ENCODE measurements around the gene ZNF587B. TPM values are rescaled to one million over a fixed set of nuclear protein-coding genes. Genes with fewer than 3 reads are reported as not detected.

The ZNF587B gene
- total and polyA plus RNA-seq, 10 of the 15 experiments (the other 5 are each of a cell fraction or from before 2014, with no cell fraction given) = 4.1 to 33.9 (median 15.2) TPM

- Histone ChIP-seq H4K20me1 (ENCODE audit: control insufficient read depth, insufficient read depth) (no peaks in the 10 kb centered on the region), H3K27me3 (replicated peaks in 1 of 2; ENCODE audit: control insufficient read depth in 2 of 2, insufficient read depth in 2 of 2, low read length in 1 of 2) (no peaks in the 10 kb centered on the region), H3K9ac (ENCODE audit: control insufficient read depth, insufficient read depth, low read length) (peak overlapping the region; percentile 90), H3K79me2 (ENCODE audit: control insufficient read depth, insufficient read depth, low read length) (peaks cover 33% of the 10 kb centered on the region), H3K4me2 (ENCODE audit: control insufficient read depth, insufficient read depth) (peak overlapping the region; percentile 75), H3K36me3 (ENCODE audit: control insufficient read depth in 2 of 2, insufficient read depth in 2 of 2, low read length in 1 of 2) (peaks cover 0 to 3% of the 10 kb centered on the region in 2 experiments; a peak in 3 of 4 replicates), H3K9me3 (replicated peaks; ENCODE audit: control insufficient read depth, insufficient read depth, low read length) (peaks cover 16% of the 10 kb centered on the region), H3K27ac (ENCODE audit: control insufficient read depth, insufficient read depth) (peak overlapping the region; percentile 85), H3K4me3 (peak overlapping the region; percentile 83), H2AFZ (ENCODE audit: control insufficient read depth, low read depth, low read length) (peak overlapping the region; percentile 99), H3K4me1 (ENCODE audit: control insufficient read depth, insufficient read depth, low read length) (no peaks in the 10 kb centered on the region)
- SMC1A ChIA-PET (ENCODE audit: uncharacterized antibody, unreplicated experiment) = interaction anchor here (1.0 kb wide), 1 partner anchor 16 kb away, joined by 3 read pairs; no protein-coding TSS in a partner anchor
- TSS peak; percentile 73 for BruUV-seq (replicated peaks)
- in situ Hi-C loops (cut with MboI) = no loop called here
- peak; percentile 14 for ATAC-seq
- no peak for FAIRE-seq
- POLR2A ChIA-PET = no interaction called here
- no peak for DNase-seq (ENCODE audit: low read depth, low spot score)
- RAD21 ChIA-PET (ENCODE audit: unreplicated experiment) = no interaction called here
- CTCF ChIA-PET = interaction anchor here (0.5 to 1.4 kb wide), 5 partner anchors 10 to 152 kb away, joined by 3 to 4 read pairs (median 3); no protein-coding TSS in a partner anchor
- WGBS (ENCODE audit: insufficient coverage, insufficient replicate concordance, low lambda C conversion rate, missing lambda C conversion rate) = 20% methylated on average over 8 of the region's 8 CpGs
- TF ChIP-seq BHLHE40 (IDR thresholded peaks at IDR 0.05; ENCODE audit: borderline replicate concordance in 1 of 2, low read depth in 2 of 2, low read length in 1 of 2) (peak; percentile 50 to 81; a peak in 3 of 4 replicates), PAX5 (IDR thresholded peaks at IDR 0.05; ENCODE audit: borderline replicate concordance, low read depth, low read length) (no peak)
- intact Hi-C loops (cut with micrococcal nuclease; ENCODE audit: unreplicated experiment) = loop anchor here (10.0 kb wide), 1 partner anchor 483 kb away; no protein-coding TSS in a partner anchor
Observed at GRCh38 chr19:57888107-57888559, 58.0 kb downstream of the ZNF587B start.

- in situ Hi-C loops (cut with MboI) (no loop called here), intact Hi-C loops (cut with micrococcal nuclease; ENCODE audit: unreplicated experiment) (loop anchor here (10.0 kb wide), 1 partner anchor 484 kb away; no protein-coding TSS in a partner anchor)
- Histone ChIP-seq H3K27me3 (replicated peaks in 1 of 2; ENCODE audit: control insufficient read depth in 2 of 2, insufficient read depth in 2 of 2, low read length in 1 of 2) (no peaks in the 10 kb centered on the region), H4K20me1 (ENCODE audit: control insufficient read depth, insufficient read depth) (no peaks in the 10 kb centered on the region), H2AFZ (ENCODE audit: control insufficient read depth, low read depth, low read length) (peak within 1 kb of the TSS; percentile 99), H3K27ac (ENCODE audit: control insufficient read depth, insufficient read depth) (peak within 1 kb of the TSS; percentile 85), H3K36me3 (ENCODE audit: control insufficient read depth in 2 of 2, insufficient read depth in 2 of 2, low read length in 1 of 2) (no peaks in the 10 kb centered on the region; a peak in 3 of 4 replicates), H3K9me3 (replicated peaks; ENCODE audit: control insufficient read depth, insufficient read depth, low read length) (peaks cover 16% of the 10 kb centered on the region), H3K4me3 (peak within 1 kb of the TSS; percentile 83), H3K4me1 (ENCODE audit: control insufficient read depth, insufficient read depth, low read length) (no peaks in the 10 kb centered on the region), H3K4me2 (ENCODE audit: control insufficient read depth, insufficient read depth) (peak within 1 kb of the TSS; percentile 75), H3K9ac (ENCODE audit: control insufficient read depth, insufficient read depth, low read length) (peak within 1 kb of the TSS; percentile 90), H3K79me2 (ENCODE audit: control insufficient read depth, insufficient read depth, low read length) (peaks cover 33% of the 10 kb centered on the region)
- RAD21 ChIA-PET (ENCODE audit: unreplicated experiment) = no interaction called here
- no TSS peak for BruUV-seq (replicated peaks)
- POLR2A ChIA-PET = interaction anchor here (0.9 kb wide), 1 partner anchor 207 kb away, joined by 3 read pairs; no protein-coding TSS in a partner anchor
- CTCF ChIA-PET = interaction anchor here (0.9 to 1.4 kb wide), 3 partner anchors 9 to 151 kb away, joined by 3 to 4 read pairs (median 3); no protein-coding TSS in a partner anchor
- 1% methylated on average over 43 of the region's 43 CpGs for WGBS (ENCODE audit: insufficient coverage, insufficient replicate concordance, low lambda C conversion rate, missing lambda C conversion rate)
- DNase-seq (ENCODE audit: low read depth, low spot score) = peak; percentile 55
- ATAC-seq = peak; percentile 95
- peak; percentile 92 for FAIRE-seq
- SMC1A ChIA-PET (ENCODE audit: uncharacterized antibody, unreplicated experiment) = interaction anchor here (1.0 kb wide), 1 partner anchor 15 kb away, joined by 3 read pairs; no protein-coding TSS in a partner anchor
- no peak for TF ChIP-seq ZNF217 (IDR thresholded peaks at IDR 0.05)
- TF ChIP-seq CHD1 (IDR thresholded peaks at IDR 0.05; ENCODE audit: low read depth, low read length) = no peak
- TF ChIP-seq SMC3 (IDR thresholded peaks at IDR 0.05; ENCODE audit: borderline replicate concordance, low read length) = no peak
- no peak for TF ChIP-seq HDAC6 (IDR thresholded peaks at IDR 0.05; ENCODE audit: unreplicated experiment)
- TF ChIP-seq CBX3 (IDR thresholded peaks at IDR 0.05; ENCODE audit: borderline replicate concordance, low read depth) = no peak
- no peak for TF ChIP-seq SUPT20H (IDR thresholded peaks at IDR 0.05; ENCODE audit: borderline replicate concordance, control insufficient read depth, low read depth, low read length)
- TF ChIP-seq RCOR1 (conservative IDR thresholded peaks at IDR 0.05; ENCODE audit: low read depth, low read length) = no peak
- TF ChIP-seq SUZ12 (IDR thresholded peaks at IDR 0.05; ENCODE audit: unreplicated experiment) = no peak
- TF ChIP-seq CREM (IDR thresholded peaks at IDR 0.05; ENCODE audit: low read depth) = peak; percentile 81
- TF ChIP-seq MTA3 (IDR thresholded peaks at IDR 0.05; ENCODE audit: borderline replicate concordance, low read length) = no peak
- no peak for TF ChIP-seq EED (IDR thresholded peaks at IDR 0.05; ENCODE audit: low read depth)
- no peak for TF ChIP-seq SKIL (IDR thresholded peaks at IDR 0.05; ENCODE audit: low read depth, poor library complexity, severe bottlenecking)
- peak; percentile 53; the same call in 1 of the 2 replicates for TF ChIP-seq LARP7 (IDR thresholded peaks at IDR 0.05)
Observed at GRCh38 chr19:57888560-57889231, 58.6 kb downstream of the ZNF587B start, which contains the start of gene ZNF814. ZNF814 (minus strand) TSS chr19:57889037; CDS start chr19:57888802, 235 bp downstream.

All from GM12878 (cell line).